ENCODE data around the gene NUFIP2. TPM values are rescaled to one million over a fixed set of nuclear protein-coding genes. Genes with fewer than 3 reads are reported as not detected.

The NUFIP2 gene
- total RNA-seq, 4 donors from 2014 or later = 29.1 to 36.3 (median 33.8) TPM

- ATAC-seq = no peak
- Histone ChIP-seq H3K4me3 (no peak within 1 kb of the TSS), H3K4me1 (no peaks in the 10 kb centered on the region), H3K36me3 (peaks cover 0 to 3% of the 10 kb centered on the region in 2 donors), H3K27me3 (no peaks in the 10 kb centered on the region), H3K27ac (no peak within 1 kb of the TSS), H3K9me3 (no peaks in the 10 kb centered on the region)
- no peak for TF ChIP-seq POLR2A (IDR thresholded peaks at IDR 0.05)
- no peak for TF ChIP-seq POLR2AphosphoS5 (IDR thresholded peaks at IDR 0.05)
- no peak for TF ChIP-seq EP300 (IDR thresholded peaks at IDR 0.05)
- TF ChIP-seq CTCF (IDR thresholded peaks at IDR 0.05) = no peak
- WGBS, 2 donors (ENCODE audit: low coverage in 1 of 2) = 60% methylated on average over 1 of the region's 1 CpG; no CpG with 5 or more reads in 1 of the 2 donors
Observed at GRCh38 chr17:29246628-29247027, 47.3 kb downstream of the NUFIP2 start, which contains the start of gene CRYBA1. CRYBA1 (plus strand) TSS chr17:29246859; CDS start chr17:29246864, 5 bp downstream.

GRCh38 chr17:29245401-29245800 is 48.5 kb downstream of the NUFIP2 start:
- 89 to 91% methylated on average over 4 to 5 of the region's 6 CpGs for WGBS, 2 donors (ENCODE audit: low coverage in 1 of 2)
- no peak for ATAC-seq

GRCh38 chr17:29243792-29244191 is 50.2 kb downstream of the NUFIP2 start:
- ATAC-seq = no peak
- Histone ChIP-seq H3K27ac (no peak overlapping the region), H3K4me3 (no peak overlapping the region), H3K27me3 (no peaks in the 10 kb centered on the region), H3K9me3 (no peaks in the 10 kb centered on the region), H3K36me3 (no peaks in the 10 kb centered on the region), H3K4me1 (peaks cover 0 to 11% (median 10%) of the 10 kb centered on the region in 3 donors)
- 40 to 75% methylated on average over 1 to 4 of the region's 4 CpGs for WGBS, 2 donors (ENCODE audit: low coverage in 1 of 2)
- TF ChIP-seq EP300 (IDR thresholded peaks at IDR 0.05) = no peak
- TF ChIP-seq CTCF (IDR thresholded peaks at IDR 0.05) = peak in 2 of 4 experiments; percentile 37 to 45
- no peak for TF ChIP-seq POLR2AphosphoS5 (IDR thresholded peaks at IDR 0.05)

More at GRCh38 chr17:29245401-29245800, 48.5 kb downstream of the NUFIP2 start:
- H3K4me3 ChIP-seq = no peak overlapping the region
- no peaks in the 10 kb centered on the region for H3K9me3 ChIP-seq
- no peaks in the 10 kb centered on the region for H3K27me3 ChIP-seq
- H3K36me3 ChIP-seq = no peaks in the 10 kb centered on the region
- TF ChIP-seq CTCF (IDR thresholded peaks at IDR 0.05) (no peak), POLR2AphosphoS5 (IDR thresholded peaks at IDR 0.05) (no peak)
- H3K4me1 ChIP-seq = peaks cover 0 to 11% (median 10%) of the 10 kb centered on the region in 3 donors
- H3K27ac ChIP-seq = no peak overlapping the region

- TF ChIP-seq EP300 (IDR thresholded peaks at IDR 0.05) (no peak), POLR2AphosphoS5 (IDR thresholded peaks at IDR 0.05) (no peak), POLR2A (IDR thresholded peaks at IDR 0.05) (no peak)
- Histone ChIP-seq H3K27ac (no peak overlapping the region), H3K36me3 (no peaks in the 10 kb centered on the region), H3K27me3 (no peaks in the 10 kb centered on the region), H3K9me3 (no peaks in the 10 kb centered on the region), H3K4me1 (peaks cover 0 to 11% (median 10%) of the 10 kb centered on the region in 3 donors), H3K4me3 (no peak overlapping the region)
- no peak for ATAC-seq
- WGBS, 2 donors (ENCODE audit: low coverage in 1 of 2) = 97 to 100% methylated on average over 1 to 6 of the region's 6 CpGs
Observed at GRCh38 chr17:29242790-29243189, 51.2 kb downstream of the NUFIP2 start.

- Histone ChIP-seq H3K27ac (no peak overlapping the region), H3K36me3 (no peaks in the 10 kb centered on the region), H3K9me3 (no peaks in the 10 kb centered on the region), H3K4me3 (no peak overlapping the region), H3K27me3 (no peaks in the 10 kb centered on the region), H3K4me1 (peaks cover 0 to 11% (median 10%) of the 10 kb centered on the region in 3 donors)
- WGBS, 2 donors (ENCODE audit: low coverage in 1 of 2) = 100% methylated on average over 1 of the region's 1 CpG; no CpG with 5 or more reads in 1 of the 2 donors
- TF ChIP-seq POLR2AphosphoS5 (IDR thresholded peaks at IDR 0.05) = no peak
- TF ChIP-seq EP300 (IDR thresholded peaks at IDR 0.05) = no peak
- TF ChIP-seq CTCF (IDR thresholded peaks at IDR 0.05) = no peak
- TF ChIP-seq POLR2A (IDR thresholded peaks at IDR 0.05) = no peak
- no peak for ATAC-seq
Observed at GRCh38 chr17:29242051-29242450, 51.9 kb downstream of the NUFIP2 start.
